Activated T-helper 17 cell treated with anti-CD3 and anti-CD28 coated beads, Interleukin-2, amount 50 U/mL, for 72 hours (primary cell): ENCODE data around the gene FKBP2. TPM values are rescaled to one million over a fixed set of nuclear protein-coding genes. Genes with fewer than 3 reads are reported as not detected.
"Not testable (repeated sequence)": the region's sequence is repeated elsewhere in the genome, so short reads cannot be mapped to it uniquely, and the experiment has no call there.

Source experiments
- ATAC-seq: fragments of 150-1000 bp; cut with Tn5 transposase; replicated peaks from 2 replicates; pipeline ENCODE4 v1.10.0; 2021; ENCODE audit warnings: mild to moderate bottlenecking, moderate library complexity
- H3K27ac Mint-ChIP-seq: one replicate; pipeline ENCODE4 v1.8.0; 2022; ENCODE audit warnings: mixed read lengths
- H3K27me3 Mint-ChIP-seq: one replicate; pipeline ENCODE4 v1.8.0; 2022; ENCODE audit warnings: mixed read lengths
- H3K36me3 Mint-ChIP-seq: one replicate; pipeline ENCODE4 v1.8.0; 2022; ENCODE audit warnings: low read depth, mild to moderate bottlenecking, mixed read lengths
- H3K4me1 Mint-ChIP-seq: one replicate; pipeline ENCODE4 v1.8.0; 2022; ENCODE audit warnings: mixed read lengths
- H3K4me3 Mint-ChIP-seq: one replicate; pipeline ENCODE4 v1.8.0; 2022; ENCODE audit warnings: mild to moderate bottlenecking, mixed read lengths
- H3K9me3 Mint-ChIP-seq: one replicate; pipeline ENCODE4 v1.8.0; 2022; ENCODE audit warnings: mixed read lengths
- total RNA-seq, 2 donors: library from RNA; stranded (reverse); gene quantifications; one replicate each; pipeline ENCODE4 v1.2.3, GENCODE V29; 2022

FKBP2 gene
- total RNA-seq, 2 donors from 2014 or later: 16.3 to 45.2 TPM

DNA sequence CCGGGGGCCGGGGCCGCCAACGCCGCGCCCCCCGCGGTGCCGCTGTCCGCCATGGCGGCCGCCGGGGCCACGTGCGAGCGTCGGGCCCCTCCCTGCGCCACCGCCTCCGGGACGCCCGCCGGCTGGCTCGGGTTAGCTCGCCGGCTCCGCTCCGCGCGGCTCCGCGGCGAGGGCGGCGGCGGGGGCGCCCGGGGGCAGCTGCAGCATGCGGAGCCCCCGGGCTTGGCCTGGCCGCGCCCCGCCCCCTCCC lies 5.7 kb downstream of the FKBP2 start:
- Mint-ChIP-seq H3K36me3 (peaks cover 51% of the 10 kb centered on the region), H3K4me3 (peak overlapping the region; percentile 95)
- H3K27me3 Mint-ChIP-seq, H3K27ac Mint-ChIP-seq, H3K4me1 Mint-ChIP-seq, H3K9me3 Mint-ChIP-seq: not testable (repeated sequence)
- peak; percentile 13 for ATAC-seq

GRCh38 chr11:64246871-64247728 lies 6.2 kb downstream of the FKBP2 start, which contains the start of gene PPP1R14B:
PPP1R14B (minus strand) TSS chr11:64246943; CDS start chr11:64246673, 270 bp downstream.
- H3K9me3 Mint-ChIP-seq: no peaks in the 10 kb centered on the region
- peaks cover 45% of the 10 kb centered on the region for H3K36me3 Mint-ChIP-seq
- ATAC-seq: peak; percentile 50
- H3K27me3 Mint-ChIP-seq: no peaks in the 10 kb centered on the region
- peak within 1 kb of the TSS; percentile 95 for H3K4me3 Mint-ChIP-seq
- peaks cover 4% of the 10 kb centered on the region for H3K4me1 Mint-ChIP-seq
- peak within 1 kb of the TSS; percentile 89 for H3K27ac Mint-ChIP-seq

- Mint-ChIP-seq H3K4me3 (peak overlapping the region; percentile 95), H3K27ac (peak overlapping the region; percentile 47), H3K4me1 (peaks cover 4% of the 10 kb centered on the region), H3K27me3 (no peaks in the 10 kb centered on the region), H3K9me3 (no peaks in the 10 kb centered on the region), H3K36me3 (peaks cover 37% of the 10 kb centered on the region)
- ATAC-seq: no peak
These were observed 7.0 kb downstream of the FKBP2 start for GRCh38 chr11:64247729-64248531.

GRCh38 chr11:64248578-64248977 lies 7.7 kb downstream of the FKBP2 start:
- peaks cover 4% of the 10 kb centered on the region for H3K4me1 Mint-ChIP-seq
- peaks cover 31% of the 10 kb centered on the region for H3K36me3 Mint-ChIP-seq
- H3K4me3 Mint-ChIP-seq: peak overlapping the region; percentile 95
- H3K27me3 Mint-ChIP-seq: no peaks in the 10 kb centered on the region
- no peaks in the 10 kb centered on the region for H3K9me3 Mint-ChIP-seq
- ATAC-seq: no peak
- H3K27ac Mint-ChIP-seq: no peak overlapping the region

- H3K27ac Mint-ChIP-seq: no peak overlapping the region
- peaks cover 31% of the 10 kb centered on the region for H3K36me3 Mint-ChIP-seq
- peaks cover 9% of the 10 kb centered on the region for H3K4me1 Mint-ChIP-seq
- H3K27me3 Mint-ChIP-seq: no peaks in the 10 kb centered on the region
- H3K4me3 Mint-ChIP-seq: peak overlapping the region; percentile 11
- no peaks in the 10 kb centered on the region for H3K9me3 Mint-ChIP-seq
- no peak for ATAC-seq
These were observed 8.1 kb downstream of the FKBP2 start for GRCh38 chr11:64249038-64249437.

DNA sequence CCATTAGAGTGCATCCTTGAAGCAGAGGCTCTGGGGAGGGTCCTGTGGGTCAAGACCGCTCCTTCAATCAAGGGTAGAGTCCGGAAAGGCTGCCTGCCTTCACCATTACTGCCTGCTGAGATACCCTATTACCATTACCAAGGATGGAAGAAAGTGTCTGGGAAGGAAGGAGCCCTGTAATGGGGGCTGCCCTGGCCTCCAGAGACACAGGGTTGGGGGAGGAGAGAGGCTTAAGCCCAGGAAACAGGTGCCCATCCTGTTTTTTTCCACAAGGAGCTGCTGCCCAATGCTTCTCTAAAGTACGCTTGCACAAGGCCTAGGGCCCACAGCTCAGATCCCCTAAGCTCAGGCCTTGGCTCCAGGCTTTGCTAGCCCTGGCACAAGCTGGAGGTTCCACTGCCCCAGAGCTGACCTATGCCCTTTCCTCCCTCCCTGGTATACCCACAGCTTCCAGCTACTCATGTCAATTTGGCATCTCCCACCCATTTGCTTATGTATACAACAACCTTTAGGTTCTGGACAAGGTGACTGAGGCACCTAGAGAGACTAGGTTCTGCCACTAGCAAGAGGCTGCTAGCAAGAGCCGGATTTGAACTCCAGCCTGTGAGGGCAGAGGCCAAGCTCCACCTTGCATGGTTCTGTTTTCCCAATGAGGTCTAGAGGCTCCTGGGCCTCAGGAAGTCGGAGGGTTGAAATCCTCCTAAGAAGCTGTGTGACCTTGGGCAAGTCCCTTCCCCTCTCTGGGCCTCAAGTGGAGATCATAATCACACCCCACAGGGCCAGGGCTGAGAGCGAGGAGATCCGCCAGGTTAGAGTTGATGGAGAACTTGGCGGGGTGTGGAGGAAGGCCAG lies 8.9 kb downstream of the FKBP2 start:
- Mint-ChIP-seq H3K4me1 (peaks cover 9% of the 10 kb centered on the region), H3K27me3 (no peaks in the 10 kb centered on the region), H3K36me3 (peaks cover 24% of the 10 kb centered on the region), H3K4me3 (peak overlapping the region; percentile 92), H3K9me3 (no peaks in the 10 kb centered on the region), H3K27ac (no peak overlapping the region)
- no peak for ATAC-seq

DNA sequence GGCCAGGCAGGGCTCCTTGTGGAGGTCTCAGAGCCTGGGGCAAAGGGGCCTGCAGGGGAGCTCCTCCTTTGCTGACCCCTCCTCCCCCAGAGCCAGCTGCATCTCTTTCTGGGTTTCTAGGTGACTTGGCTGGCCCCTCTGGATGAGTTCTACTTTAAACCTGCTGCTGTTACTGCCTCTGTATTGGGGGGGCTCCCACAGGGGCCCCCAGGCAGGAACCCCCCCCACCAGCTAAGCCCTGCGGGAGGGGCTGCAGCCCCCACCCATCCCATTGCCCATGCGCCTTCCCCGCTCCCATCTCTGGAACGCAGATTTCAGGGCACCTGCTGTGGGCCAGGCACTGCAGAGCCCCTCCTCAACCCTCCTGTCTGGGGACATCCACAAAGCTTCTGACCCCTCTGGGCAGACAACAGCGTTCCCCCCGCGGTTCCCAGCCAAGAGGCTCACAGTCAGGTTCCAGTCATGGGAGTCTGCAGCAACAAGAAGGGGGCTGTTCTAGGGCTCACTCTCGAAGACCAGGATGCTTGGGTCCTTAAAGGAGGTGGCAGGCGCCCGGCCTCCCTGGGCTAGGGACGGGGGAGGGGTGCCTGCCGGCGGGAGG lies 9.6 kb downstream of the FKBP2 start:
- no peak for ATAC-seq
- Mint-ChIP-seq H3K9me3 (no peaks in the 10 kb centered on the region), H3K4me1 (peaks cover 9% of the 10 kb centered on the region), H3K4me3 (peak overlapping the region; percentile 92), H3K36me3 (peaks cover 17% of the 10 kb centered on the region), H3K27ac (no peak overlapping the region), H3K27me3 (no peaks in the 10 kb centered on the region)

GRCh38 chr11:64251016-64251752 lies 10.3 kb downstream of the FKBP2 start, which contains the start of gene PLCB3:
PLCB3 (plus strand) TSS chr11:64251530; CDS start chr11:64251650, 120 bp downstream.
- peaks cover 9% of the 10 kb centered on the region for H3K4me1 Mint-ChIP-seq
- peak; percentile 77 for ATAC-seq
- H3K36me3 Mint-ChIP-seq: peaks cover 11% of the 10 kb centered on the region
- H3K9me3 Mint-ChIP-seq: no peaks in the 10 kb centered on the region
- H3K4me3 Mint-ChIP-seq: peak within 1 kb of the TSS; percentile 92
- peak within 1 kb of the TSS; percentile 85 for H3K27ac Mint-ChIP-seq
- no peaks in the 10 kb centered on the region for H3K27me3 Mint-ChIP-seq

- Mint-ChIP-seq H3K27me3 (no peaks in the 10 kb centered on the region), H3K9me3 (no peaks in the 10 kb centered on the region), H3K4me1 (peaks cover 9% of the 10 kb centered on the region), H3K4me3 (peak overlapping the region; percentile 92), H3K36me3 (peaks cover 10% of the 10 kb centered on the region), H3K27ac (peak overlapping the region; percentile 85)
- ATAC-seq: no peak
These were observed 10.8 kb downstream of the FKBP2 start for GRCh38 chr11:64251753-64252002.

- Mint-ChIP-seq H3K36me3 (peaks cover 6% of the 10 kb centered on the region), H3K9me3 (no peaks in the 10 kb centered on the region), H3K27me3 (no peaks in the 10 kb centered on the region), H3K27ac (peak overlapping the region; percentile 85), H3K4me1 (peaks cover 9% of the 10 kb centered on the region), H3K4me3 (peak overlapping the region; percentile 92)
- ATAC-seq: no peak
These were observed 11.3 kb downstream of the FKBP2 start for GRCh38 chr11:64252003-64252872.

- ATAC-seq: no peak
- Mint-ChIP-seq H3K4me3 (peak overlapping the region; percentile 92), H3K4me1 (peaks cover 6% of the 10 kb centered on the region), H3K27ac (no peak overlapping the region), H3K36me3 (peaks cover 12% of the 10 kb centered on the region), H3K27me3 (no peaks in the 10 kb centered on the region), H3K9me3 (no peaks in the 10 kb centered on the region)
These were observed 12.1 kb downstream of the FKBP2 start for GRCh38 chr11:64253043-64253442.

DNA sequence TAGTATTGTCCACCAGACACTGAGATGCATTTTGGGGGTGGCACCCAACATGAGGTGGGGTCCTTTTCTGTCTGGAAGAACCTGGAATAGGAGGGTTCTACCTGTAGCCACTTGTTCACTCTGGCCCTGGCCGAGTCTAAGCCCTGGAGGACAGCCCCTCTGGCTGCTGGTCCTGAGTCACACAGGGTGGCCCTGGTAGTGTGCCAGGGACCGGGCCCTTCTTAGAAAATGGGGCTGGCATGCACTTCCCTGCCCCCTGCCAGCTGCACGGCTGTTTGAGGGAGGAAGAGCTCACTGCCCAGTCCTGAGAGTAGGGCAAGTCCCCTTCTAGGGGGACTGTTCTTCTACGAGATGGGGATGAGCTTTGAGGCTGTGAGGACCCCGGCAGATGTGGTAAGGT lies 12.6 kb downstream of the FKBP2 start:
- Mint-ChIP-seq H3K9me3 (no peaks in the 10 kb centered on the region), H3K36me3 (peaks cover 15% of the 10 kb centered on the region), H3K27ac (no peak overlapping the region), H3K4me3 (peak overlapping the region; percentile 92), H3K4me1 (peaks cover 6% of the 10 kb centered on the region), H3K27me3 (no peaks in the 10 kb centered on the region)
- no peak for ATAC-seq

GRCh38 chr11:64254326-64254725 lies 13.4 kb downstream of the FKBP2 start:
- Mint-ChIP-seq H3K9me3 (no peaks in the 10 kb centered on the region), H3K27me3 (no peaks in the 10 kb centered on the region), H3K27ac (no peak overlapping the region), H3K4me1 (peaks cover 7% of the 10 kb centered on the region), H3K36me3 (peaks cover 18% of the 10 kb centered on the region), H3K4me3 (no peak overlapping the region)
- ATAC-seq: no peak
